Panc1 (cell line): ENCODE data around the gene DDX52. TPM values are rescaled to one million over a fixed set of nuclear protein-coding genes. Genes with fewer than 3 reads are reported as not detected.
"Not testable (repeated sequence)": the region's sequence is repeated elsewhere in the genome, so short reads cannot be mapped to it uniquely, and the experiment has no call there.

Experiments
- ATAC-seq: fragments of 200-7000 bp; cut with Tn5 transposase; 2 replicates; pipeline ENCODE4 v1.9.1; 2020; ENCODE audit warnings: mild to moderate bottlenecking, moderate library complexity
- BruUV-seq: library from RNA; stranded (reverse); fragments of 400-500 nt; replicated peaks from 2 replicates; lab custom pipeline; 2021; lab: Mats Ljungman, UMichigan
- CTCF ChIA-PET: fragments of 300-600 bp; sonication (Branson Sonifier 250); formaldehyde crosslinking; loops from one replicate; lab custom pipeline; 2022; ENCODE audit warnings: antibody characterized with exemption; lab: Charles Lee
- POLR2A ChIA-PET: fragments of 300-600 bp; sonication (Branson Sonifier 250); formaldehyde crosslinking; loops from one replicate; lab custom pipeline; 2022; ENCODE audit warnings: antibody characterized with exemption; lab: Charles Lee
- DNase-seq: peaks from one replicate; pipeline ENCODE4 v3.0.0-alpha.2; 2010; ENCODE audit warnings: low read depth, low spot score
- H3K27ac ChIP-seq: 2 replicates; pipeline ENCODE4 v1.5.1; 2011; ENCODE audit warnings: mild to moderate bottlenecking, low read length, inconsistent platforms
- H3K27me3 ChIP-seq: fragments of 200-500 bp; sonication (Bioruptor generic); 2 replicates; pipeline ENCODE4 v1.6.0; 2014; ENCODE audit warnings: low read length, inconsistent platforms; ENCODE audit not compliant: control insufficient read depth, insufficient read depth
- H3K36me3 ChIP-seq: fragments of 200-500 bp; sonication (Bioruptor generic); 2 replicates; pipeline ENCODE4 v1.5.1; 2014; ENCODE audit warnings: inconsistent platforms, mild to moderate bottlenecking, low read length, moderate library complexity; ENCODE audit not compliant: control insufficient read depth, insufficient read depth
- H3K4me1 ChIP-seq: 2 replicates; pipeline ENCODE4 v1.5.1; 2011; ENCODE audit warnings: inconsistent platforms, mild to moderate bottlenecking, low read length, moderate library complexity; ENCODE audit not compliant: control insufficient read depth, insufficient read depth
- H3K4me3 ChIP-seq, 2 experiments: 2 replicates each; pipeline ENCODE4 v1.5.1; 2011 to 2012; ENCODE audit warnings: low read depth in 2 of 2, low read length in 2 of 2, mild to moderate bottlenecking in 2 of 2, inconsistent platforms in 1 of 2, moderate library complexity in 1 of 2
- H3K9me3 ChIP-seq: fragments of 200-500 bp; sonication (Bioruptor generic); 2 replicates; pipeline ENCODE4 v1.5.1; 2014; ENCODE audit warnings: low read depth, mild to moderate bottlenecking, inconsistent platforms, low read length, moderate library complexity; ENCODE audit not compliant: control insufficient read depth, insufficient read depth
- CTCF ChIP-seq: fragments of 450-650 bp; IDR thresholded peaks from 2 replicates; pipeline ENCODE4 v1.5.1; 2017; ENCODE audit warnings: mild to moderate bottlenecking
- POLR2AphosphoS5 ChIP-seq: IDR thresholded peaks from 2 replicates; pipeline ENCODE4 v1.6.1; 2012; ENCODE audit warnings: mild to moderate bottlenecking, low read depth, low read length, moderate library complexity
- REST ChIP-seq, 2 experiments: IDR thresholded peaks; 2 replicates each; pipeline ENCODE4 v1.6.1; 2011 to 2012; ENCODE audit warnings: low read depth in 2 of 2, control low read depth in 1 of 2, low read length in 1 of 2, mild to moderate bottlenecking in 1 of 2, moderate library complexity in 1 of 2; ENCODE audit not compliant: insufficient read depth in 1 of 2
- SIN3A ChIP-seq: IDR thresholded peaks from 2 replicates; pipeline ENCODE4 v1.6.1; 2012; ENCODE audit warnings: low read depth, mild to moderate bottlenecking, low read length, moderate library complexity, borderline replicate concordance; ENCODE audit not compliant: insufficient read depth
- TCF7L2 ChIP-seq: IDR thresholded peaks from 2 replicates; pipeline ENCODE4 v1.6.1; 2011; ENCODE audit warnings: mild to moderate bottlenecking, low read depth, low read length, inconsistent platforms
- in situ Hi-C: cut with HindIII; loops from 2 replicates; pipeline ENCODE4 v1.10.0; 2016; ENCODE audit warnings: low sequenced_read_pairs, low pct_unique_long_range_greater_than_20kb
- intact Hi-C: fragments of 100-400 bp; cut with micrococcal nuclease; formaldehyde crosslinking; loops from one replicate; pipeline ENCODE4 v1.10.0; 2022; ENCODE audit not compliant: unreplicated experiment
- total RNA-seq: library from RNA; stranded (reverse); gene quantifications from one replicate; pipeline ENCODE4 v1.2.1, GENCODE V29; 2021; ENCODE audit not compliant: unreplicated experiment

The DDX52 gene
- total RNA-seq, 1 experiment from 2014 or later: 16.5 TPM

GRCh38 chr17:37640015-37640414, 3.2 kb downstream of the DDX52 start:
- peaks cover 3% of the 10 kb centered on the region; the same call in 1 of the 2 replicates for H3K27me3 ChIP-seq
- TF ChIP-seq REST (IDR thresholded peaks at IDR 0.05; ENCODE audit: insufficient read depth in 1 of 2, low read depth in 2 of 2, low read length in 1 of 2) (no peak), TCF7L2 (no peak)
- ATAC-seq (no peak), DNase-seq (no peak)
- BruUV-seq: TSS peak; percentile 41
- peaks cover 7% of the 10 kb centered on the region for H3K36me3 ChIP-seq
- CTCF ChIA-PET: no interaction called here
- peaks cover 8% of the 10 kb centered on the region for H3K4me1 ChIP-seq
- no peak overlapping the region for H3K27ac ChIP-seq
- intact Hi-C loops (no loop called here), in situ Hi-C loops (no loop called here)
- H3K9me3 ChIP-seq: no peaks in the 10 kb centered on the region
- no peak overlapping the region for H3K4me3 ChIP-seq
- POLR2A ChIA-PET: no interaction called here

- intact Hi-C loops (no loop called here), in situ Hi-C loops (no loop called here)
- POLR2A ChIA-PET: no interaction called here
- DNase-seq (no peak), ATAC-seq (no peak)
- CTCF ChIA-PET: no interaction called here
- no peaks in the 10 kb centered on the region for H3K9me3 ChIP-seq
- peaks cover 7% of the 10 kb centered on the region for H3K36me3 ChIP-seq
- no peak overlapping the region for H3K4me3 ChIP-seq
- H3K27me3 ChIP-seq: no peaks in the 10 kb centered on the region
- H3K4me1 ChIP-seq: peaks cover 8% of the 10 kb centered on the region
- BruUV-seq: no TSS peak
- no peak for TF ChIP-seq POLR2AphosphoS5
- TF ChIP-seq CTCF: no peak
- TF ChIP-seq REST (IDR thresholded peaks at IDR 0.05; ENCODE audit: insufficient read depth in 1 of 2, low read depth in 2 of 2, low read length in 1 of 2): no peak
- no peak for TF ChIP-seq SIN3A
- TF ChIP-seq TCF7L2: no peak
- no peak overlapping the region for H3K27ac ChIP-seq
Observed at GRCh38 chr17:37637956-37638355, 5.3 kb downstream of the DDX52 start.

- H3K27ac ChIP-seq, H3K4me3 ChIP-seq, H3K4me1 ChIP-seq, H3K9me3 ChIP-seq, ATAC-seq, POLR2A ChIA-PET, BruUV-seq, in situ Hi-C loops, H3K27me3 ChIP-seq, CTCF ChIA-PET, intact Hi-C loops, DNase-seq: not testable (repeated sequence)
- peaks cover 10% of the 10 kb centered on the region for H3K36me3 ChIP-seq
Observed at GRCh38 chr17:37616430-37616829, 26.8 kb downstream of the DDX52 start.
